ENCODE data around the gene PLSCR4.

- TF ChIP-seq CTCF (conservative IDR thresholded peaks at IDR 0.05) = peak; percentile 52
- no peak for TF ChIP-seq ZFX (IDR thresholded peaks at IDR 0.05)
Observed at GRCh38 chr3:146148468-146148931, 102.4 kb downstream of the PLSCR4 start.
